ENCODE data around the gene RBM47.

DNA sequence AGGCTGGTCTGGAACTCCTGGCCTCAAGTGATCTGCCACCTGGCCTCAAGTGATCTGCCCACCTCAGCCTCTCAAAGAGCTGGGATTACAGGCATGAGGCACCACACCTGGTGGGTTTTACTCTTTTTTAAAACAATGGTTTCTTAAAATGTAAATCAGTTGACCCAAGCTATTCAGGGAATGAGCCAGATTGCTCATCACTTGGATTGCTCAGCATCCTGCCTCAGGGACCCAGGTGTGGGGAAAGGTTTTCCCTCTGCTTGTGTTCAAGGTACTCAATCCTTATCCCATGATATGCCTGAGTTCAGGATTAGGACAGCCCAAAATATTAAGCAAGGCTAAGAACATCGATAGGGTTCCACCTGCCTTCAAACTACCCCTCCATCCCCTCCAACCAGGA, 227.1 kb downstream of the RBM47 start:
- TF ChIP-seq, protein P1, sequence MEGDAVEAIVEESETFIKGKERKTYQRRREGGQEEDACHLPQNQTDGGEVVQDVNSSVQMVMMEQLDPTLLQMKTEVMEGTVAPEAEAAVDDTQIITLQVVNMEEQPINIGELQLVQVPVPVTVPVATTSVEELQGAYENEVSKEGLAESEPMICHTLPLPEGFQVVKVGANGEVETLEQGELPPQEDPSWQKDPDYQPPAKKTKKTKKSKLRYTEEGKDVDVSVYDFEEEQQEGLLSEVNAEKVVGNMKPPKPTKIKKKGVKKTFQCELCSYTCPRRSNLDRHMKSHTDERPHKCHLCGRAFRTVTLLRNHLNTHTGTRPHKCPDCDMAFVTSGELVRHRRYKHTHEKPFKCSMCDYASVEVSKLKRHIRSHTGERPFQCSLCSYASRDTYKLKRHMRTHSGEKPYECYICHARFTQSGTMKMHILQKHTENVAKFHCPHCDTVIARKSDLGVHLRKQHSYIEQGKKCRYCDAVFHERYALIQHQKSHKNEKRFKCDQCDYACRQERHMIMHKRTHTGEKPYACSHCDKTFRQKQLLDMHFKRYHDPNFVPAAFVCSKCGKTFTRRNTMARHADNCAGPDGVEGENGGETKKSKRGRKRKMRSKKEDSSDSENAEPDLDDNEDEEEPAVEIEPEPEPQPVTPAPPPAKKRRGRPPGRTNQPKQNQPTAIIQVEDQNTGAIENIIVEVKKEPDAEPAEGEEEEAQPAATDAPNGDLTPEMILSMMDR (IDR thresholded peaks at IDR 0.05), result no peak
- no peak for TF ChIP-seq ZFX (IDR thresholded peaks at IDR 0.05; ENCODE audit: borderline replicate concordance)
